Panc1 (cell line): Measurements from ENCODE around the gene ENTPD3. TPM values are rescaled to one million over a fixed set of nuclear protein-coding genes. Genes with fewer than 3 reads are reported as not detected.
A peak's percentile ranks its signal among the peaks of the same experiment; 100 is the strongest.

ENCODE experiments used
- ATAC-seq: fragments of 200-7000 bp; cut with Tn5 transposase; 2 replicates; pipeline ENCODE4 v1.9.1; 2020; ENCODE audit warnings: mild to moderate bottlenecking, moderate library complexity
- BruUV-seq: library from RNA; stranded (reverse); fragments of 400-500 nt; replicated peaks from 2 replicates; lab custom pipeline; 2021; lab: Mats Ljungman, UMichigan
- CTCF ChIA-PET: fragments of 300-600 bp; sonication (Branson Sonifier 250); formaldehyde crosslinking; loops from one replicate; lab custom pipeline; 2022; ENCODE audit warnings: antibody characterized with exemption; lab: Charles Lee
- POLR2A ChIA-PET: fragments of 300-600 bp; sonication (Branson Sonifier 250); formaldehyde crosslinking; loops from one replicate; lab custom pipeline; 2022; ENCODE audit warnings: antibody characterized with exemption; lab: Charles Lee
- DNase-seq: peaks from one replicate; pipeline ENCODE4 v3.0.0-alpha.2; 2010; ENCODE audit warnings: low read depth, low spot score
- H3K27ac ChIP-seq: 2 replicates; pipeline ENCODE4 v1.5.1; 2011; ENCODE audit warnings: mild to moderate bottlenecking, low read length, inconsistent platforms
- H3K27me3 ChIP-seq: fragments of 200-500 bp; sonication (Bioruptor generic); 2 replicates; pipeline ENCODE4 v1.6.0; 2014; ENCODE audit warnings: low read length, inconsistent platforms; ENCODE audit not compliant: control insufficient read depth, insufficient read depth
- H3K36me3 ChIP-seq: fragments of 200-500 bp; sonication (Bioruptor generic); 2 replicates; pipeline ENCODE4 v1.5.1; 2014; ENCODE audit warnings: inconsistent platforms, mild to moderate bottlenecking, low read length, moderate library complexity; ENCODE audit not compliant: control insufficient read depth, insufficient read depth
- H3K4me1 ChIP-seq: 2 replicates; pipeline ENCODE4 v1.5.1; 2011; ENCODE audit warnings: inconsistent platforms, mild to moderate bottlenecking, low read length, moderate library complexity; ENCODE audit not compliant: control insufficient read depth, insufficient read depth
- H3K4me3 ChIP-seq, 2 experiments: 2 replicates each; pipeline ENCODE4 v1.5.1; 2011 to 2012; ENCODE audit warnings: low read depth in 2 of 2, low read length in 2 of 2, mild to moderate bottlenecking in 2 of 2, inconsistent platforms in 1 of 2, moderate library complexity in 1 of 2
- H3K9me3 ChIP-seq: fragments of 200-500 bp; sonication (Bioruptor generic); 2 replicates; pipeline ENCODE4 v1.5.1; 2014; ENCODE audit warnings: low read depth, mild to moderate bottlenecking, inconsistent platforms, low read length, moderate library complexity; ENCODE audit not compliant: control insufficient read depth, insufficient read depth
- CTCF ChIP-seq: fragments of 450-650 bp; IDR thresholded peaks from 2 replicates; pipeline ENCODE4 v1.5.1; 2017; ENCODE audit warnings: mild to moderate bottlenecking
- POLR2AphosphoS5 ChIP-seq: IDR thresholded peaks from 2 replicates; pipeline ENCODE4 v1.6.1; 2012; ENCODE audit warnings: mild to moderate bottlenecking, low read depth, low read length, moderate library complexity
- SIN3A ChIP-seq: IDR thresholded peaks from 2 replicates; pipeline ENCODE4 v1.6.1; 2012; ENCODE audit warnings: low read depth, mild to moderate bottlenecking, low read length, moderate library complexity, borderline replicate concordance; ENCODE audit not compliant: insufficient read depth
- TCF7L2 ChIP-seq: IDR thresholded peaks from 2 replicates; pipeline ENCODE4 v1.6.1; 2011; ENCODE audit warnings: mild to moderate bottlenecking, low read depth, low read length, inconsistent platforms
- in situ Hi-C: cut with HindIII; loops from 2 replicates; pipeline ENCODE4 v1.10.0; 2016; ENCODE audit warnings: low sequenced_read_pairs, low pct_unique_long_range_greater_than_20kb
- intact Hi-C: fragments of 100-400 bp; cut with micrococcal nuclease; formaldehyde crosslinking; loops from one replicate; pipeline ENCODE4 v1.10.0; 2022; ENCODE audit not compliant: unreplicated experiment
- total RNA-seq: library from RNA; stranded (reverse); gene quantifications from one replicate; pipeline ENCODE4 v1.2.1, GENCODE V29; 2021; ENCODE audit not compliant: unreplicated experiment
- TF ChIP-seq, protein P1 (sequence below), 2 experiments: IDR thresholded peaks; 2 replicates each; pipeline ENCODE4 v1.6.1; 2011 to 2012; ENCODE audit warnings: low read depth in 2 of 2, control low read depth in 1 of 2, low read length in 1 of 2, mild to moderate bottlenecking in 1 of 2, moderate library complexity in 1 of 2; ENCODE audit not compliant: insufficient read depth in 1 of 2

Gene ENTPD3
- total RNA-seq, 1 experiment from 2014 or later = not detected

DNA sequence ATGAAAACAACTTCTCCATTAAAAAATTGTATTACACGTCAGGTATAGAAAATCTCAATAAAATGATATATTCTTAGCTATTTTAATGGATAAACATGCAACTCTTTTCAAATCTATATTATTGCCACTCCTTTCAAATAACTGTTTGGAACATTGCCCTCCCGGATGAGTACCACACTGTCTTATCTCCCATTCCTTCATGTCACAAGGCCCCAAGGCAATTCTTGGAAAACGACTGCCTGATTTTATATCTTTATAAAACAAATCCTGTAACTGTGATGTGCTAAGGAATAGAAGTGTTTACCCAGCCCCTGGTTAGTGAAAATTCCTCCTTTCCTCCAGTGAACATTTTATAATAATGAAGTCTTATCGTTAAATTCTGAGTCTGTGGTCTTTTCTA, 83.7 kb downstream of the ENTPD3 start:
- intact Hi-C loops = no loop called here
- Histone ChIP-seq H3K9me3 (no peaks in the 10 kb centered on the region), H3K27ac (no peak overlapping the region), H3K27me3 (no peaks in the 10 kb centered on the region), H3K4me3 (no peak overlapping the region), H3K4me1 (no peaks in the 10 kb centered on the region), H3K36me3 (no peaks in the 10 kb centered on the region)
- ChIA-PET POLR2A (no interaction called here), CTCF (no interaction called here)
- DNase-seq (no peak), ATAC-seq (no peak)
- no TSS peak for BruUV-seq
- TF ChIP-seq SIN3A = no peak
- in situ Hi-C loops = no loop called here

DNA sequence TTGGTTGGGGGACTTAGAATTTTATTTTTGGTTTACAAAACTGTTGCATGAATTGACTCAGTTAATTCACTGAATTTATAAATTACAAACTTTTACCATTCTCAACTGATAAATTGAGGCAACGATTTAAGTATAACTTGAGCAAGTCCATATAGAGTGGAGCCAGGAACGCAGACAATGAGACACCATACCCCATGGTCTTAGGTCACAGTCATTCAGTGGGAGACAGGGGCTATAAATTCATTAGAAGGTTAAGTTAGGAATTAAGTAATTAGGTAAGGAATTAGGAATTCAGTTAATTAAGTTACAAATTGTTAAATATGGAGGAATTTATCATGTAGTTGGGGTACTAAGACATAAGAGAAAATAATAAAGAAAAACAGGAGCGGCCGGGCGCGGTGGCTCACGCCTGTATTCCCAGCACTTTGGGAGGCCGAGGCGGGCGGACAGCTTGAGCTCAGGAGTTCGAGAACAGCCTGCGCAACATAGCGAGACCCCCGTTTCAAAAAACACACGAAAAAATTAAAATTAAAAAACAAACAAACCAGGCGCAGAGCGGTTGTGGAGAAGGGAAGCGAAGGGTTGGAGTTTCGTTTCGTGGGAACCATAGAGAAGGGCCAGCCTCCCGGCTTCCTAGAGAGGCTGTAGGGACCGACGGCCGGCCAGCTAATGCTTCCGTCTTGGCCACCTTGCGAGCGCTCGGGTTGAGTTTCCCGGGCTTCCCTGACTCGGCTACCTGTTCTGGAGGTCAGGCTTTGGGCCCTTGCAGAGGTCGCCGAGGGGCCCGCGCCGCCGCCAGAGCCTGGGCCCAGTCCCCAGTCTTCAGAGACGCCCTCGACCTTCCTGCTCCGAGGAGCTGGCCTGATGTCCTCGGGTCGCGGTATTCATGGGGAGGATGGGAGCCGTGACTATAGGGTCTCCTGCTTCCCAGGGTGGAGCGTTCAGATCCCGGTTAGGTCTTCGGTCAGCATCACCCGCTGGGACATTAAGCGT, 89.8 kb downstream of the ENTPD3 start, which contains the start of gene ZNF619:
TSS of gene ZNF619 (plus strand) at position 645 of the 993 bp plus-strand sequence. CDS start 858 bp downstream, outside the sequence.
- intact Hi-C loops = no loop called here
- Histone ChIP-seq H3K4me3 (peak within 1 kb of the TSS; percentile 60 to 65), H3K9me3 (no peaks in the 10 kb centered on the region), H3K36me3 (no peaks in the 10 kb centered on the region), H3K27ac (peak within 1 kb of the TSS; percentile 83), H3K27me3 (no peaks in the 10 kb centered on the region), H3K4me1 (no peaks in the 10 kb centered on the region; the same call in 1 of the 2 replicates)
- ATAC-seq (peak; percentile 93), DNase-seq (no peak)
- ChIA-PET CTCF (no interaction called here), POLR2A (interaction anchor here (0.6 kb wide), 1 partner anchor 24 kb away, joined by 10 read pairs; no protein-coding TSS in a partner anchor)
- no TSS peak for BruUV-seq
- in situ Hi-C loops = no loop called here
- TF ChIP-seq POLR2AphosphoS5 = no peak; the same call in 1 of the 2 replicates

DNA sequence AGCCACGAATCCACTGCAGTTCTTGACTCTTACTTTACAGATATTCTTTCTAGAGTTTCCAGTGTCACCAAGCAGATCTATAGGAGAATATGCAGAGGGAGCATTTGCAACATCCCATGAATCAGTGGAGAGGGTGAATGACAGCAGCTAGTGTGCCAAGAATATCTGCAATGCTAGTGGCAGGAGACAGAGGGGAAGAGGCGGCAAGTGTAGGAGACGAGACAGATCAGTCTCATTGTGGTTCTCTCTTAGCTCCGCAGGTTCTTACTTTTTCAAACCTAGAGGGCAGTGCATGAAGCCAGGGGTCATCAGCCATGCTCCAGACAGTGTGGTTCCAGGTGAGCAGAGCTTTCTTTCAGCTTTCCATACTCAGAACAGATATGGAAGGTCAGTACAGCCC, 90.7 kb downstream of the ENTPD3 start:
- peak overlapping the region; percentile 83; the same call in 1 of the 2 replicates for H3K27ac ChIP-seq
- no peaks in the 10 kb centered on the region for H3K36me3 ChIP-seq
- ChIA-PET CTCF (no interaction called here), POLR2A (interaction anchor here (0.6 kb wide), 2 partner anchors 24 to 1066 kb away, joined by 5 to 10 read pairs; no protein-coding TSS in a partner anchor)
- no peaks in the 10 kb centered on the region; the same call in 1 of the 2 replicates for H3K4me1 ChIP-seq
- no peaks in the 10 kb centered on the region for H3K9me3 ChIP-seq
- ATAC-seq (no peak), DNase-seq (no peak)
- in situ Hi-C loops = no loop called here
- no TSS peak for BruUV-seq
- H3K27me3 ChIP-seq = no peaks in the 10 kb centered on the region
- TF ChIP-seq, protein P1, sequence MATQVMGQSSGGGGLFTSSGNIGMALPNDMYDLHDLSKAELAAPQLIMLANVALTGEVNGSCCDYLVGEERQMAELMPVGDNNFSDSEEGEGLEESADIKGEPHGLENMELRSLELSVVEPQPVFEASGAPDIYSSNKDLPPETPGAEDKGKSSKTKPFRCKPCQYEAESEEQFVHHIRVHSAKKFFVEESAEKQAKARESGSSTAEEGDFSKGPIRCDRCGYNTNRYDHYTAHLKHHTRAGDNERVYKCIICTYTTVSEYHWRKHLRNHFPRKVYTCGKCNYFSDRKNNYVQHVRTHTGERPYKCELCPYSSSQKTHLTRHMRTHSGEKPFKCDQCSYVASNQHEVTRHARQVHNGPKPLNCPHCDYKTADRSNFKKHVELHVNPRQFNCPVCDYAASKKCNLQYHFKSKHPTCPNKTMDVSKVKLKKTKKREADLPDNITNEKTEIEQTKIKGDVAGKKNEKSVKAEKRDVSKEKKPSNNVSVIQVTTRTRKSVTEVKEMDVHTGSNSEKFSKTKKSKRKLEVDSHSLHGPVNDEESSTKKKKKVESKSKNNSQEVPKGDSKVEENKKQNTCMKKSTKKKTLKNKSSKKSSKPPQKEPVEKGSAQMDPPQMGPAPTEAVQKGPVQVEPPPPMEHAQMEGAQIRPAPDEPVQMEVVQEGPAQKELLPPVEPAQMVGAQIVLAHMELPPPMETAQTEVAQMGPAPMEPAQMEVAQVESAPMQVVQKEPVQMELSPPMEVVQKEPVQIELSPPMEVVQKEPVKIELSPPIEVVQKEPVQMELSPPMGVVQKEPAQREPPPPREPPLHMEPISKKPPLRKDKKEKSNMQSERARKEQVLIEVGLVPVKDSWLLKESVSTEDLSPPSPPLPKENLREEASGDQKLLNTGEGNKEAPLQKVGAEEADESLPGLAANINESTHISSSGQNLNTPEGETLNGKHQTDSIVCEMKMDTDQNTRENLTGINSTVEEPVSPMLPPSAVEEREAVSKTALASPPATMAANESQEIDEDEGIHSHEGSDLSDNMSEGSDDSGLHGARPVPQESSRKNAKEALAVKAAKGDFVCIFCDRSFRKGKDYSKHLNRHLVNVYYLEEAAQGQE (IDR thresholded peaks at IDR 0.05; ENCODE audit: insufficient read depth in 1 of 2, low read depth in 2 of 2, low read length in 1 of 2) = no peak
- TF ChIP-seq CTCF (no peak), SIN3A (no peak), POLR2AphosphoS5 (no peak), TCF7L2 (no peak)
- intact Hi-C loops = no loop called here
- H3K4me3 ChIP-seq = peak overlapping the region; percentile 60 to 65

Other genes starting within 250 kb of the ENTPD3 start
- 25.0 TPM for gene EIF1B, start 77.5 kb upstream of the ENTPD3 start, total RNA-seq
- gene RPL14, start 70.2 kb downstream of the ENTPD3 start, total RNA-seq = 1,134 TPM
- gene ZNF619, start 89.9 kb downstream of the ENTPD3 start, total RNA-seq = 1.3 TPM
- gene ZNF620, start 118.9 kb downstream of the ENTPD3 start, total RNA-seq = 1.3 TPM
- 24.9 TPM for gene ZNF621, start 137.8 kb downstream of the ENTPD3 start, total RNA-seq